HG03558 (cell line): Measurements from ENCODE around the gene UNC93B1.

Experiments
- ATAC-seq: cut with Tn5 transposase; IDR thresholded peaks from one replicate; pipeline ENCODE4 v1.9.1; 2021; ENCODE audit warnings: moderate number of reproducible peaks; ENCODE audit not compliant: unreplicated experiment; ENCODE audit errors: extremely low read depth

UNC93B1 gene

DNA sequence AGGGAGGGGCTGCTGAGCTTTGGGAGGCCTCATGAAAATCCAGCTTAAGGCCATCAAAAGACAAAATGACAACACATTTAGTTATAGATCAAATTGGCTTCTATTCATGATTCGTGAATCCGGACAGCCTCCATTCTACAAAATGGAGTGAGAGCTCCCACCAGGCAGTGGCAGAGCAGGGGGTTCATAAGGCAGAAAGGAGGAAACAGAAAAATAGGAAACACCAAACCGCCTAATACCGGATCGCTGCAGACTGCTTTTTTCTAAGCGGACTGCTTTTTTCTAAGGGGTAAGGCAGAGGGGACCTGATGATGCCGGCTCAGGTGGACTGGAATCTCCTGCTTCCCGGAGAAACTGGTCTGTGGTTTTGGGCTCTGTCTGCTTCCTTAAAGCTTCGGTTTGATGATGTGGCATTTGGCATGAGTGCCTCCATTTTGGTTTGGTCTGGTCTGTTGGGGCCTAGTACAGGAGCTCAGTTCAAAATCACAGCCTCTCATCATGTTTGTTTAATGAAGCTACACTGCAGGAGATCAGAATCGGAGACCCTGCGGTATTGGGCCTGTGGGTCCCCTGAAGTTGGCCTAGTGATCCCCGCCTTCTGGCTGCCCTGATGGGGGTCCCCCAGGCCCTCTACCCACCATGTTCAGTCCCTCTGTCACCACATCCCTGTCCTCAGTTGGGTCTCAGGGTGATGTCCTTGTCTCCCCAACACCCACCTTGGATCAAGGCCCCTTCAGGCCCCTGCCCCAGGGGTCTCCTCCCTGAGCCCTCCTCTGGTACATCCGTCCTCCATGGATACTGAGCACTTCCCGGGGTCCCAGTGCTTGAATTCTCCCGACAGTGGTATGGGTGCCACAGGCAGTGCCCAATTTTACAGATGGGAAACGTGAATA is 7.4 kb upstream of the UNC93B1 start:
- ATAC-seq: no peak

DNA sequence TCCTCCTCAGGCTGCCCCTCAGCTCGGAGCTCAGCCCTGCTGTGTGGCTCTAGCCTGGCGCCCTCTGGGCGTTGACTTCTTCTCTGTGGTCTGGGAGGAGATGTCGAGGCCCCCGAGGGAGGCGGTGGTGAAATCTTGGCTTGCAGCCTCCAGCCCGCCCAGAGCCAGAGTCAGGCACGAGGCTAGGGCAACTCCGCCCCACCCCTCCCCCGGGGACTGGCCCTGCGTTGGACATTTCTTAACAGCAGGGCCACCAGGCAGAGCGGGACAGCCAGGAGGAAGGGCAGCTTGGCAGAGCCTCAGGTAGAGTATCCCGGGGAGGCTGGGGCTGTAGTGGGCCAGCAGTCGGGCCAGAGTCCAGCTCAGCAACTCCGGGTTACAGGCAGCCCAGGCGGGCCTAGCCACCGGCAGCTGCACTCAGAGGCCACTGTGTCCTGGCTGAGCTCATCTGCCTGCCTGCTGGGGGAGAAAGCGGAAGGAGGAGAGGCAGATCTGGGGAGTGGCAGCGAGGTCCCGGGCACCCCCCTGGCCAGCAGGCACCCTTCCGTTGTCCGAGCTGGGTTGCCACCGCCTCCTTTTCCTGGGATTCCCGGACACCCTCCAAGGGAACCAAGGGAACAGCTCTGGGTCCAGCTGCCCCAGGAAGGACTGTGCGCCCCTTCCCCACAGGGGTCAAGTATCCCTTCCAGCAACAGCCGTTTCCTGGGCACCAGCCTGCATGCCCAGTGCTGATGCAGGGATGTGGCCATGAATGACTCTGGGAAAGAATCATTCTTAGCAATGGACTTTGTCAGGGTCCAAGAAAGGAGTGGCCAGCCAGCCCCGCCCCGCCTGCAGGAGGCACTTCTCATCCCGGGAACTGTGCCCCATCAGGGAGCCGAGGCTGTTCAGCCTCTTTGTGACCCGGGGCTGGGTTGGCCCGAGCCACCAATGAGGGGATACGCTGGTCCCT is 6.5 kb upstream of the UNC93B1 start, which contains the start of gene ALDH3B1:
Gene ALDH3B1 (plus strand): TSS at position 238 of the 952 bp plus-strand sequence. CDS start 4,971 bp downstream, outside the sequence.
- ATAC-seq: no peak

DNA sequence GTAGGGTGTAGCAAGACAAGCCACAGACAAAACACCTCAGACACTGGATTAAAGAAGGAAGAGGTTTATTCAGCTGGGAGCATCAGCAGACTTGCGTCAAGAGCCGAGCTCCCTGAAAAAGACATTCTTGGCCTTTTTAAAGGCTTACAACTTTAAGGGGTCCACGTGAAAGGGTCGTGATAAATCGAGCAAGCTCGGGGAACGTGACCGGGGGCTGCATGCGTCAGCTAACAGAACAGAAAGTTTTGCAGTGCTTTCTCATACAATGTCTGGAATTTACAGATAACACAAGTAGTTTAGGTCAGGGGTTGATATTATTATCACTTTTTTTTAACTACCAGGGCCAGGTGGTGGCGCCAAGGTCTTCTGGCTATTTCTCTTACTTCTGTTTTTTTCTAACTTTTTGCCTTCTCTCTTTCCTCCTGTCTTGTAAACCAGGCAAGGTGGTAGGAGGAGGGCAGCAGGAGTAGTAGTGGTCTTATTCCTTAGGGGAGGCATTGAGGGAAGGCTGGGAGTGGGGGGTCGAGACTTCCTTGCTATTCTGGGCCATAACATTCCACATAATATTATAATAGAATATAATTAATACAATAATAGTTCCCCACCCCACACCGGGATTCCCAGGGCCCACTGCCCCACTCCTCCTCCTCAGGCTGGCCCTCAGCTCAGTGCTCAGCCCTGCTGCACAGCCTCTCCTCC is 5.6 kb upstream of the UNC93B1 start:
- no peak for ATAC-seq

DNA sequence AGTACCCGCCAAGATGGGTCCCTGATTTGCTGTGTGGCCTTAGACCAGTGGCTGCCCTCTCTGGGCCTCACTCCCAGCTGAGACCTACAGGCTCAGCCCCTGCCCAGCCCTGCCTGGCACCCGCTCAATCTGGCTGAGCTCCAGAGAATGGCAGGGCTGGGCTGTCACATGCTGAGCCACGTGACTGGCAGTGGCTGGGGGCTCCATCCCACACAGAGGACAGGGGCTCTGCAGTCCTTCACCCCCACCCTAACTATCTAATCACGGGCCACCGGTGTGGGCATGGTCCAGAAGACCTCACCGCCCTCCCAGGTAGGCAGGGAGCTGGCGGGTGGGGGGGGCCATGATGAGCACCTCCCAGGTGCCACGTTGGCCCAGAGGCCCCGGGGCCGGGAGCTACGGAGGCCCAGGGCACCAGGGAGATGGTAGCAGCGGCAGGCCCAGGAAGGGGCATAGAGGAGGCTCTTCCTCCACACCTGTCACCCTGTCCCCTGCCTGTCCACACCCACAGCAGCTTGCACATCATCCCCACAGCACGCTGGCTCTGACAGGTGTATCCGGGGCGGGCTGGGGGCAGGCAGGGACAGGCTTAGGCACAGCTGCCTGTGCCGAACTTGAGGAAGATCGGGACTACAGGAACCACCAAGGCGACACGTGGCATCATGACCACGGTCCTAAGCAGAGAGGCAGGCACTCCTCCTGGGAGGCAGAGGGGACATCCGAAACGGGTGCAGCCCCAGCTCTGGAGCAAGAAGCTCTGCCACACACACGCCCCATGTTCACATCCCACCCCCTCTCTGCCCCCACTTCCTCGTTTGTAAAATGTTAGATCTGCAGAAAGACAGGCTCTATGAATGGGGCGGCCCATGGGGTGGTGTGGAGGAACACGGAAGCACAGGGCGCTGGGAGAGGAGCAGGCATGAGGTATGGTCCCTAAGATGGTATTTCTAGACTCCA is 4.8 kb upstream of the UNC93B1 start:
- ATAC-seq: no peak

DNA sequence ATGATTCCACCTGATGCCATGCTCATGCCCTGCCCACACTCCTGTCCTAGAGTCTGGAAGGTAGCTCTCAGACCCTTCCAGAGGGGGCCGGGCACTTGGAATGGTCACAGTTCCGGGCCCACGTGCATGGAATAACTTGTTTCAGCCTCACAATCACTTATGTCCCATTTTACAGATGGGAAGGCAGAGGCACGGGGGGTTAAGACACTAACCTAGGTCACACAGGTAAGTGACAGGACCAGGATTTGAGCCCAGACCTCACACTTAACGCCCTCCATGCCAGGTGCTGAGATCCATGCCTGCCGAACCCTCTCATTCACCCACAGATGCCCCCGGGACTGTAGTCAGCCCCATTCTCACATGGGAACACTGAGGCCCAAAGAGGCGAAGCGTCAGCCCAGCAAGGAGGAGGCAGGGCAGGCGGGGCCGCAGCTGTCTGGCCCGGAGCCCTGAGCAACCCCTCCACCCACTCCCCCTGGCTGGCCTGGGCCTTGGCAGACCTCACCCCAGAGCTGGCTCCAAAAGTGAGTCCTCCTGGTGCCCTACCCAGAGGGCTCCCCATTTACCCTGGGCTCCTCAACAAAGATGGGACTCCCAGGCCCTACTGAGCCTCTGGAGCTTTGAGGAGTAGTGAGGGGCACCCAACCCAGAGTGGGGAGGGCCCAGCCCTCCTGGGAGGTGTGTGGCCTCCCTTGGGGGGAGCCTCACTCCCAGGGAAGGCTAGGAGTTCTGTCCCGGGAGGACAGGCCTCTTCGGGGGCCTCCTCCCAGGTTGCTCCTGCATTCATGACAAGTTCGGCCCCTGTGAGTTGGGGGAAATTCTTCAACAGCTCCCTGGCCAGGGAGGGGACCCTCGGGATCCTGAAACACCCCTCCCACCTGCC is 3.8 kb upstream of the UNC93B1 start:
- ATAC-seq: no peak

DNA sequence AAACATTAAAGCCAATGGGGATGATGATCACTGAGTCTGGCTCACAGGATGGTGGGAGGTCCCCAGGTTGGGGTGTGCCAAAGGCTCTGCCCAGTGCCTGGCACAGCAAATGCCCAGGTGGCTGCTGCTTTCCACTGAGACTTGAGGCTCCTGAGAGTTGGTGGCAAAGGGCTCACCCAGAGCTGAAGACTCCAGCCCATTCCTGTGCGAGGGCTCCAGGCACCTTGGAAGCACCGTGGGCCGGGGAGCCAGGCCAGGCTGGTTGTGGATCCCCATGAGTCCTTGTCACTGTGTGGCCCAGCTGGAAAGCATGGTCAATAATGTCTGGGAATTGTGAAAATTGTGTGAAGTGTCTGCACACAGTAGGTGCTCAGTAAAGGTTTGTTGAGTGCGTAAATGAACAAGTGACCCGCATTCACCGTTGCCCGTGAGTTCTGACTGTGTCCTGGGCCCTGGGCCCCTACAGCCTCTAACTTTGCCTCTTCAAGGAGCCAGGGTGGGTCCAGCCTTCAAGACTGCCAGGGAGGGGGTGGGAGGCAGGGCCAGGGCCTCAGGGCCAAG is 2.8 kb upstream of the UNC93B1 start:
- no peak for ATAC-seq

DNA sequence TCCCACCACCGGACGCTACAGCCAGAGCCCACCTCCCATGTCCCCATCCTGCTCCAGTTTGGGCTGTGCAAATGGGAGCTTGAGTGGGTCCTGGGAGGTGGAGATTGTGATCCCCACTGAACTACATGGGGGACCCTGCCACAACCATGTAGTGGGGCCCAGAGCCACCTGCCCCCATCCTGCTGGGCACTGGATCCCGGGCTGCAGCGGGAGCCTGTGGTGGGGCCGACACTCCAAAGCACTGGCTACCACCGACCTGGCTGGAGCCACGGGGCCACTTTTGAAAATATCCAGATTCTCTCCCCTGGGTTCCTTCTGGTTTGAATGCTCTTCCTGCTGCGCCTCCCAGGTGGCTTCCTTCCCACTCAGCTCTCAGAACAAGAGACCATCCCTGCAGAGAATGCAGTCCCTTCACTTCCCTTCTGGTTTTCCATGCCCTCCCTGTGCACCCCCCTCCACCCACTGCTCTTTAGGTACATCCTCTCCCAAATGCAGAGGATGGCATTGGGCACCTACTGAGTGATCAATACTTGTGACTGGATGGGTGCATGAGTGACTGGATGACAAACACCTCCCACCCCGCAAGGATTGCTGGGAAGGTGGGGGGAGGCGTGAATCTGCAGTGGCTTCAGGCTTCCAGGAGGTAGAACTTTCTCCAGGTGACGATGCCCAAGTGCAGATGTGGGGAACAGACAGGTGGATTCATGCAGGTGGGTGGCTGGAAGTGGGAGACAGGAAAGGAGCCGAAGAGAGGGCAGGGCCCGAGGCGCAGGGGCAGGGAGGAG is 846 bp upstream of the UNC93B1 start:
- no peak for ATAC-seq

DNA sequence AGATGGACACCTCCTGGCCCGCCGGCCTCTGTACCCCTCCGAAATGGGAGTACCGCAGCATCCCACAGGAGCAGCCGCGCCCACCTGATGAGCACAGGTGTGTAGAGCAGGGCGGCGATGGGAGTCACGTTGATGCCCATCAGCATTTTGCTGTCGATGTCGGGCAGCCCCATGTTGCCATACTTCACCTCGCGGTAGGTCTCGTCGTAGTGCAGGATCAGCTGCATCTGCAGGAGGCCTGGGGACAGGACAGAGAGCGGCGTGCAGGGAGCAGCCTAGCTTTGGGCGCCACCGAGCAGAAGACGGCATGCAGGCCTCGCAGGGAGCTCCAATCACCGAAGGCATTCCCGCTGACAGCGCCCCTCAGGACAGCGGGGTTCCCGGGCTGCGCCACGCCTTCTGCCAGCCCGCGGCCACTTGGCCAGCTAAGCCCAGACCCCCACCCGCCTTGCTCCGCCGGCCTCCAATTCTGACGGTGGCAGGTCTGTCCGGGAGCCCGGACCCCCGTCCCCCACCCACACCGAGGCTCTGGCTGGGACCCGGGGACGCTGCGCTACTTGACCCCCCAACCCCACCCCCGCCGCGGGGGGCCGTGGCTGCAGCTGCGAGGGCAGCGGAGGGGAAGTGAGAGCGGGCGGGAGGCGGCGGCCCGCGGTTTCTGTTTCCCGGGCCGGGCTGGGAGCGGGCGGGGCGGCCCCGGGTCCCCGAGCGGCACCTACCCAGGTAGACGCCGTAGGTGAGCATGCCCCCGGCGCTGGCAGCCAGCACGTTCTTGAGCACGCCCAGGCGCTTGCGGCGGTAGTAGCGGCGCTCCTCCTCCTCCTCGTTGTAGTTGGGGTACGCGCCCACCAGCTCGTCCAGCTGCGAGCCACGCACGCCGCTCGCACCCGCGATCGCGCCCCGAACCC is 705 bp downstream of the UNC93B1 start:
- ATAC-seq: no peak

DNA sequence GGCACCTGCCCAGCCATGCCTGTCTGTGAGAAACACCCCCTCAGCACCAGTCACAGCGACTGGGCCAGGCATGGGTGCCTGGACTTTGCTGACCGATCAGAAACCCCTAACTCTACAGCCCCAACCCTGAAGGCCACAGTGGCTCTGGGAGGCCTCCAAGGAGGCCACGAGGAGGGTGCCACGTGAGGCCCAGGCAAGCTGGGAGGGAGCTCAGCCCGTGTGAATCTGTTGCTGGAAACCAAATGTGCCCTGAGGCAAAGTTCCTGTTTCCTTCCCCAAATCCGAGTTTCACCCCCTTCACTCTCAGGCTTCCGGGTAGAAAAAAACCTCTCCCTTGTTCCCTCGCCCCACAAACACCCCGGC is 1.3 kb downstream of the UNC93B1 start:
- no peak for ATAC-seq

DNA sequence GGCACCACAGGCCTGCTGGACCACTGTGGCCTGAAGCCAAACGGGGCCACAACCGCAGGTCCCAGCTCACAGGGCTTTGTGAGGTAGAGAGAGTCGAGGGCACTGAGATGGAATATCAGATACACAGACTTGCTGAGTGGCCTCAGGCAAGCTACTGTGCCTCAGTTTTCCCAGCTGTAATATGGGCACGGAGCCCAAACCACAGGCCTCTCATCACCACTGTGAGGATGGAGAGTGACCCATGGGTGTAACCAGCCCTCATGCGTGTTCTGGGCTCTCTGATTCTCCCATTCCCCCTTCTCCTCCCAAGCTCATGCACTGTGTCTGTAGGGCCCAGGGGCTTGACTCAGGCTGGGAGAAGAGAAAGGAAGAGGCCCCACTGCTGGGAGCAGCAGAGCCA is 4.2 kb downstream of the UNC93B1 start:
- no peak for ATAC-seq

DNA sequence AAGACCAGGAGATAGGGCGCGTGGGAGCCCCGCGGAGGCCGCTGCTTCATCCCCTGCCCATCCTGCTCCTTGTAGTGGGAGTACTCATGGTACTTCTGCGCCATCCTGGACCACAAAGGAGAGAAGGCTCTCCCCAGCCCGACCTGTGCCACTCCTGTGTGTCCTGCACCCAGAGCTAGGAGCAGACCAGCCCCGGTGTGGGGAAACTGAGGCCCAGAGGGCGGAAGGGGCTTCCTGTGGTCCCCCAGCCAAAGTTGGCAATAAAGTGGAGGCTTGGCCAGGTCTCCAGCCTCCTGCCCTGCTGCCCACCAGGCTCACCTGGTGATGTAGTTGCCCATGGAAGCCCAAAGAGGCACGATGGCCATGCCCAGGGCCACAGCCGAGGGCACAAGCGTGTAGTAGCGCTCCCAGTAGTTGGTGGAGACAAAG is 4.7 kb downstream of the UNC93B1 start:
- no peak for ATAC-seq

DNA sequence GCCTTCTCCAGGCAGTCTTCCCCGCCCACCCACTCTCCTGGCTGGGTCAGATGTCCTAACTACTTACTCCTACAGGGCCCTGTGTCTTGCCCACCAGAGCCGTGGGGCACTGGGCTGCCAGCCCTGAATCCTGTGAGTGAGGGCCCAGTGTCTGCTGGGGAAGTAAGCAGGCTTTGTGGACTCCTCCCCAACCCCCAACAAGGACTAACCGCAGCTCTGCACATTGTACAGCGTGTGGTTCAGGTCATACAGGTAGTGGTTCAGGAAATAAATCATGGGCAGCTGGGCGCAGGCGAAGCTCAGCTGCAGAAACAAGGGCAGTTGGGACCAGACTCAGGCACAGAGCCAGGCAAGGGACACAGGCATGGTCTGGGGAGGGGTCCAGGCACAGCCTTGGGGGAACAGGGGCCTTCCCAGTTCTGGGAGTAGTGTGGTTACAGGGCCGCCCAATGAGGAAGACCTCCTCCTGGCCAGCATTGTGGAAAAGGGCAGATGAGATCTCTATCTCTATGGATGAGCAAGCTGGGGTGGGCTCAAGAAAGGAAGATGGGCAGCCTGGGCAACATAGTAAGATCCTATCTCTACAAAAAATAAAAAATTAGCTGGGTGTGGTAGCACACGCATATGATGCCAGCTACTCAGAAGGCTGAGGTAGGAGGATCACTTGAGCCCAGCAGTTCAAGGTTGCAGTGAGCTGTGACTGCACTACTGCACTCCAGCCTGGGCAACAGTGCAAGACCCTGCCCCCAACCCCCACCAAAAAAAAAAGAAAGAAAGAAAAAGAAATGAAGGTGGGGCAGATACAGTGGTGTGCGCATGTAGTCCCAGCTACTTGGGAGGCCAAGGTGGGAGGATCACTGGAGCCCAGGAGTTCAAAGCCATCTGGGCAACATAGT is 5.5 kb downstream of the UNC93B1 start:
- ATAC-seq: no peak

DNA sequence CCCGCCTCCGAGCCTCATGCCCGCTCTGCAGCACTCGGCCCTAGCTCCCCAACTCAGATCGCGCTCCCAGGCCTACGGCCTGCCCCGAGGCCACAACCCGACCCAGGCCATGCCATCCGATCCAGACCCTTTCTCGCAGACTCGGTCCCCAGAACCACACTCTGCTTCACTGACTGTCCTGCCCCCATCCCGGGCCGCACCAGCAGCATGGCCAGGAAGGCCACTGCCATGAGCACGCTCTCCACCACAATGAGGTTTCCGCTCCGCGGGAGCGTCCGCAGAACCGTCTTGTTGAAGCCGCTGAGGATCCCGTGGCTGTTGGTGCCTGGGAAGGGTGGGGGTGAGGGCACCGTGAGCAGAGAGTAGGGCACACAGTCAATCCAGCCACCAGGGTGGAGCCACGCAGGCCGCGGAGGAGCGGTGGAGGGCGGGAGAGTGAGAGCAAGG is 6.4 kb downstream of the UNC93B1 start:
- ATAC-seq: no peak

DNA sequence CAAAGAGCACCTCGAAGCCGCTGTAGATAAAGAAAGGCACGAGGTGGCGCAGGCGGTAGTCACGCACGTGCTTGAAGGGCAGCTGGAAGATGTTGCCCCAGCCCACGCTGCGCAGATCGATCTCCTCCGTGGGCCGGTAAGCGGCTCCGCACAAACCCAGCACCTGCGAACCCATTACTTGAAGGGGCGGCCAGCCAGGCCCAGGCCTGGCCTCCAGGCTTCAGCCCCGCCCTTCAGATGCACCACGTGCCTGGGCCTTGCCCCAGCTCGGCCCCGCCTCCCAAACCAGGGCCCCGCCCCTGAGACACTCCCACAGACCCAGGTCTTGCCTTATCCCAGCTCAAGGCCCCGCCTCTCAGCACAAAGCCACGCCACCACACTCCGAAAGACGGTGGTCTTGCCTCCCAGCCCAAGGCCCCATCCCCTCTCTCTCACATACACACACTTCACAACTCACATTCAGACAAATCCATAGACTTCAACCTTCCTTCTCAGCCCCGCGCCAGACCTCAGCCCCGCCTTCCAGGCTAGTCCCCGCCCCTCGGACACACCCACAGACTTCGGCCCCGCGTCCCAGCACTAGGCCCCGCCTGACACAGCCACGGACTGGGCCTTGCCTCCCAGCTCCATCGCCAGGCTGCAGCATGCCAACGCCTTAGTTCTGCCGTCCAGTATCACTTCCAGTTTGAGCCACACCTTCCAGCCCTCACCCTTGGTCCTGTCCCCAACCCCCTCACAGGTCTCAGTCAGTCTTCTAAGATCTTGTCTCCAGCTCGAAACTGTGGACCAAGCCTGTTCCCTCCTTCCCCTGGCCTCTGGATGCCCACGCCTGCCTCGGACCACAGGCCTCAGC is 7.0 kb downstream of the UNC93B1 start:
- ATAC-seq: no peak
